ENCODE measurements around the gene NFATC3. TPM values are rescaled to one million over a fixed set of nuclear protein-coding genes. Genes with fewer than 3 reads are reported as not detected.
"Not testable (repeated sequence)": the region's sequence is repeated elsewhere in the genome, so short reads cannot be mapped to it uniquely, and the experiment has no call there.

Gene NFATC3
- total RNA-seq, 5 donors from 2014 or later (not counting 1 experiment from before 2014, with no cell fraction given), result 111 to 144 (median 116) TPM

DNA sequence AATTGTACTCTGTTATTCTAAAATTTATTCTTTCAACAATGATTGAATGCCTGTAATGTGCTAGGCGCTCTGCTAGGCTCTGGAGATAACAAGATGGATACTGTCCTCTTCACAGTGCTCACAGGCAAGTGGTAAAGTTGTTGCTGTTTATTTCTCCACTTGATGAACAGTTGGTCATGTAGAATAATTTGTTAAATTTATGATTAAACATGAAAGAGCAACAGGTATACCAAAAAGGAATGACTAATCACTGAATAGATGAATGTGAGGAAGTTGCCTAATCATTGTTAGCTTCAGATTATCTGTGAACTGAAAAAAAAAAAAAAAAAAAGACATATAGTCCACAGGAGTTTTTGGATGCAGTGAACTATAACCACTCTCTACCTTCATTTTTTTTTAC lies 62.3 kb downstream of the NFATC3 start:
- POLR2A ChIA-PET, result no interaction called here
- H3K36me3 Mint-ChIP-seq, result peaks cover 15% of the 10 kb centered on the region

DNA sequence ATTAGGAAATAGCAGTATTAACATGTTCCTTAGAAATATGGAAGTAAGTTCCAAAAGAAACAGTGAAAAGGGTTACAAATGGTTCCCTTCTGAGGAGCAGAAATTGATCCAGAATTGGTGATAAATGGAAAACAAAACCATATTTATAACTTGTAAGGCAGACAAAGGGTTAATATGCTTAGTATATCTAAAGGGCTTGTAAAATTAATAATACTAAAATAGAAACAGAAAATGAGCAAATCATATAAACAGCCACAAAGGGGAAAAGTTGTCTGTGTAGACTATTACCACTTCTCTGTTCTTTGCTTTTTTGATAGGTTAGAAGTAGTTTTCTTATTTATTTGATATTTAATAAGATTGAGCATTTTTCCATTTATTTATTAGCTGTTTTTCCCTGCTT lies 64.4 kb downstream of the NFATC3 start:
- no peaks in the 10 kb centered on the region for H3K27me3 Mint-ChIP-seq
- H3K4me3 Mint-ChIP-seq, result no peak overlapping the region
- H3K36me3 Mint-ChIP-seq, result peaks cover 15% of the 10 kb centered on the region
- peaks cover 29 to 46% (median 44%) of the 10 kb centered on the region in 3 donors for H3K4me1 Mint-ChIP-seq
- no peak overlapping the region for H3K4me3 ChIP-seq (ENCODE audit: control insufficient read depth in 1 of 2, extremely low read depth in 1 of 2, low read length in 1 of 2)
- ATAC-seq (replicated peaks in 1 of 4) (no peak), DNase-seq (no peak)
- H3K27me3 ChIP-seq (replicated peaks in 1 of 2; ENCODE audit: control insufficient read depth in 2 of 2, extremely low read depth in 1 of 2, insufficient read depth in 2 of 2, low read length in 1 of 2), result no peaks in the 10 kb centered on the region
- no peak overlapping the region for H3K27ac ChIP-seq (ENCODE audit: low read length)
- H3K9me3 Mint-ChIP-seq, result no peaks in the 10 kb centered on the region
- H3K9me3 ChIP-seq, result no peaks in the 10 kb centered on the region
- no peaks in the 10 kb centered on the region for H3K4me1 ChIP-seq (ENCODE audit: control insufficient read depth in 1 of 2, extremely low read depth in 1 of 2, insufficient read depth in 2 of 2, low read length in 2 of 2)
- H3K27ac Mint-ChIP-seq, result peak overlapping the region in 1 of 2 donors; percentile 61
- ChIA-PET POLR2A (no interaction called here), CTCF (interaction anchor here in 1 of 2 donors (0.6 kb wide), 1 partner anchor 115 kb away, joined by 3 read pairs; the partner anchor contains the start of gene SLC7A6)
- H3K36me3 ChIP-seq (ENCODE audit: control insufficient read depth in 2 of 2, extremely low read depth in 1 of 2, insufficient read depth in 1 of 2, low read length in 1 of 2), result peaks cover 3 to 23% of the 10 kb centered on the region in 2 donors

More for the DNA sequence above, 62.3 kb downstream of the NFATC3 start:
- peak overlapping the region in 1 of 2 donors; percentile 11 for H3K27ac Mint-ChIP-seq
- Histone ChIP-seq H3K36me3 (ENCODE audit: control insufficient read depth in 2 of 2, extremely low read depth in 1 of 2, insufficient read depth in 1 of 2, low read length in 1 of 2) (peaks cover 6 to 22% of the 10 kb centered on the region in 2 donors), H3K4me3 (ENCODE audit: control insufficient read depth in 1 of 2, extremely low read depth in 1 of 2, low read length in 1 of 2) (no peak overlapping the region), H3K9me3 (no peaks in the 10 kb centered on the region), H3K27me3 (replicated peaks in 1 of 2; ENCODE audit: control insufficient read depth in 2 of 2, extremely low read depth in 1 of 2, insufficient read depth in 2 of 2, low read length in 1 of 2) (no peaks in the 10 kb centered on the region), H3K27ac (ENCODE audit: low read length) (no peak overlapping the region), H3K4me1 (ENCODE audit: control insufficient read depth in 1 of 2, extremely low read depth in 1 of 2, insufficient read depth in 2 of 2, low read length in 2 of 2) (peaks cover 0 to 6% of the 10 kb centered on the region in 2 experiments)
- CTCF ChIA-PET, result interaction anchor here in 1 of 2 donors (0.7 to 1.1 kb wide), 2 partner anchors 54 to 69 kb away, joined by 4 to 6 read pairs; no protein-coding TSS in a partner anchor
- WGBS (ENCODE audit: insufficient coverage), result no CpG with 5 or more reads among the region's 1 CpG
- no peaks in the 10 kb centered on the region for H3K27me3 Mint-ChIP-seq
- no peak for DNase-seq
- no peak overlapping the region for H3K4me3 Mint-ChIP-seq
- ATAC-seq (replicated peaks in 1 of 4), result no peak
- H3K4me1 Mint-ChIP-seq, result peaks cover 32 to 48% (median 45%) of the 10 kb centered on the region in 3 donors
- H3K9me3 Mint-ChIP-seq, result no peaks in the 10 kb centered on the region

DNA sequence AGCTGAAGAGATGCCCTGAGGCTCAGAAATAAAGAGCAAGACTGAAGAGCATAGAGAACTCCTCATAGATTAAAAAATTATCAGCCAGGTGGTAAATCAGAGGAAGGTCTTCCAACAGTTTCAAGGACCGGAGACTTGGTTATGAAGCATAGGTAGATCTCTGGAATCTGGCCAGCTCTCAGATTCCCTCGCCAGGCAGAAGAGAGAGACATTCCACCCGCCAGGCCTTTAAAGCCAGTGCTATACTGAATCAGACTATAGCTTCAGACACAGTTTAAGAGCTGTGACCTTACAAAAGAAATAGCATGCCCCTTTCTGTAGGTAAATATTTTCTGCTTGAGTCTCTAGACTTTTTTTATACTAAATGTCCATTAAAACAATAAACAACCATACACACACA lies 70.3 kb downstream of the NFATC3 start:
- POLR2A ChIA-PET, result no interaction called here
- Histone ChIP-seq H3K36me3 (ENCODE audit: control insufficient read depth in 2 of 2, extremely low read depth in 1 of 2, insufficient read depth in 1 of 2, low read length in 1 of 2) (peaks cover 6 to 35% of the 10 kb centered on the region in 2 donors), H3K9me3 (no peaks in the 10 kb centered on the region), H3K4me3 (ENCODE audit: control insufficient read depth in 1 of 2, extremely low read depth in 1 of 2, low read length in 1 of 2) (no peak overlapping the region), H3K27ac (ENCODE audit: low read length) (no peak overlapping the region), H3K27me3 (replicated peaks in 1 of 2; ENCODE audit: control insufficient read depth in 2 of 2, extremely low read depth in 1 of 2, insufficient read depth in 2 of 2, low read length in 1 of 2) (no peaks in the 10 kb centered on the region), H3K4me1 (ENCODE audit: control insufficient read depth in 1 of 2, extremely low read depth in 1 of 2, insufficient read depth in 2 of 2, low read length in 2 of 2) (no peaks in the 10 kb centered on the region)
- no CpG with 5 or more reads among the region's 3 CpGs for WGBS (ENCODE audit: insufficient coverage)
- H3K4me1 Mint-ChIP-seq, result peaks cover 15 to 18% (median 15%) of the 10 kb centered on the region in 3 donors
- no peaks in the 10 kb centered on the region for H3K27me3 Mint-ChIP-seq
- DNase-seq (no peak), ATAC-seq (replicated peaks in 1 of 4) (no peak)
- H3K4me3 Mint-ChIP-seq, result no peak overlapping the region
- H3K9me3 Mint-ChIP-seq, result no peaks in the 10 kb centered on the region
- CTCF ChIA-PET, result no interaction called here
- H3K27ac Mint-ChIP-seq, result peak overlapping the region; percentile 30 to 60
- H3K36me3 Mint-ChIP-seq, result peaks cover 27% of the 10 kb centered on the region

DNA sequence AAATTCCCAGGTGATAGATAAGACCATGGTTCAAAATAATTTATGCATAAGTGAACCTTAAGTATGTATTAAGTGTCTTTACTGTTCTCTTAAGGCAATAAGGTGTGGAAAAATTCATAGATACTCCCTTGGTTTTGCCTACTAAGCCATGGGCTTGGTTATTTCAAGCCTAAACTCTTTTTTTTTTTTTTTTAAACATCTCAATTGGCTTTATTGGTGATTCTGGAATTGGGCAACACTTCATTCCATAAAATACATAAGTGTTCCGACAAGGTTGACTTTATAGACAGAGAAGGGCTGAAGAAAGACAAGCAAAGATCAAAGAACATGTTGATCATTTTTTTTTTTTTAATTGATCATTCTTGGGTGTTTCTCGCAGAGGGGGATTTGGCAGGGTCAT lies 77.2 kb downstream of the NFATC3 start:
- no peaks in the 10 kb centered on the region for H3K27me3 ChIP-seq (replicated peaks in 1 of 2; ENCODE audit: control insufficient read depth in 2 of 2, extremely low read depth in 1 of 2, insufficient read depth in 2 of 2, low read length in 1 of 2)
- Mint-ChIP-seq H3K27ac (peak overlapping the region in 1 of 2 donors; percentile 12), H3K36me3 (peaks cover 35% of the 10 kb centered on the region), H3K9me3 (no peaks in the 10 kb centered on the region), H3K4me1 (peaks cover 2 to 7% (median 6%) of the 10 kb centered on the region in 3 donors), H3K4me3 (no peak overlapping the region), H3K27me3 (no peaks in the 10 kb centered on the region)
- peak overlapping the region; percentile 4 for H3K27ac ChIP-seq (ENCODE audit: low read length)
- no peak for ATAC-seq (replicated peaks in 1 of 4)
- no peaks in the 10 kb centered on the region for H3K4me1 ChIP-seq (ENCODE audit: control insufficient read depth in 1 of 2, extremely low read depth in 1 of 2, insufficient read depth in 2 of 2, low read length in 2 of 2)
- no CpG with 5 or more reads among the region's 2 CpGs for WGBS (ENCODE audit: insufficient coverage)
- H3K4me3 ChIP-seq (ENCODE audit: control insufficient read depth in 1 of 2, extremely low read depth in 1 of 2, low read length in 1 of 2), result no peak overlapping the region
- ChIA-PET POLR2A (no interaction called here), CTCF (no interaction called here)
- no peaks in the 10 kb centered on the region for H3K9me3 ChIP-seq
- no peak for DNase-seq
- peaks cover 16 to 55% of the 10 kb centered on the region in 2 donors for H3K36me3 ChIP-seq (ENCODE audit: control insufficient read depth in 2 of 2, extremely low read depth in 1 of 2, insufficient read depth in 1 of 2, low read length in 1 of 2)

DNA sequence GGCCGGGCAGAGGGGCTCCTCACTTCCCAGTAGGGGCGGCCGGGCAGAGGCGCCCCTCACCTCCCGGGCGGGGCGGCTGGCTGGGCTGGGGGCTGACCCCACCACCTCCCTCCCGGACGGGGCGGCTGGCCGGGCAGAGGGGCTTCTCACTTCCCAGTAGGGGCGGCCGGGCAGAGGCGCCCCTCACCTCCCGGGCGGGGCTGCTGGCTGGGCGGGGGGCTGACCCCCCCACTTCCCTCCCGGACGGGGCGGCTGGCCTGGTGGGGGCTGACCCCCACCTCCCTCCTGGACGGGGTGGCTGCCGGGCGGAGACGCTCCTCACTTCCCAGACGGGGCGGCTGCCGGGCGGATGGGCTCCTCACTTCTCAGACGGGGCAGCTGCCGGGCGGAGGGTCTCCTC lies 78.1 kb downstream of the NFATC3 start:
- CTCF ChIA-PET, result not testable (repeated sequence)

DNA sequence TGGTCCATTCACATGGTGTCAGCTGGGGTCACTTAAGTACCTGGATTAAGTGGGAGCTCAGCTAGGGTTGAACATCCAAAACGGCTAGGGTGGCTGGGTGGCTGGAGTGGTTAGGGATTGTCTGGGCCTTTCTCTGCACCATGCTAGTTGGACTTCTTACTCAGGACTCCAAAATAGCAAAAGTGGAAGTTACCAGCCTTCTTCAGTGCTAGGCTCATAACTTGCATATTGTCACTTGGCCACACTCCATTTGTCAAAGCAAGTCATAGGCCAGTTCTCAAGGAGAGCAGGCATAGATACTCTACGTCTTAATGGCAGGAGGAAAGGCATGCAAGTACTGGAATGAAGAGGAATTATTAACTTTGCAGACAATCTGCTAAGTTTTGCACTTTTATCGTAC lies 81.1 kb downstream of the NFATC3 start:
- H3K27ac ChIP-seq (ENCODE audit: low read length), result no peak overlapping the region
- WGBS (ENCODE audit: insufficient coverage), result no CpG with 5 or more reads among the region's 3 CpGs
- H3K36me3 Mint-ChIP-seq, result peaks cover 21% of the 10 kb centered on the region

More for the DNA sequence above, 78.1 kb downstream of the NFATC3 start:
- H3K4me1 ChIP-seq (ENCODE audit: control insufficient read depth in 1 of 2, extremely low read depth in 1 of 2, insufficient read depth in 2 of 2, low read length in 2 of 2); POLR2A ChIA-PET; H3K4me1 Mint-ChIP-seq; H3K27ac ChIP-seq (ENCODE audit: low read length); H3K9me3 Mint-ChIP-seq; ATAC-seq (replicated peaks in 1 of 4); H3K4me3 Mint-ChIP-seq; H3K9me3 ChIP-seq; H3K27me3 Mint-ChIP-seq; DNase-seq; H3K4me3 ChIP-seq (ENCODE audit: control insufficient read depth in 1 of 2, extremely low read depth in 1 of 2, low read length in 1 of 2); H3K27me3 ChIP-seq (replicated peaks in 1 of 2; ENCODE audit: control insufficient read depth in 2 of 2, extremely low read depth in 1 of 2, insufficient read depth in 2 of 2, low read length in 1 of 2); H3K27ac Mint-ChIP-seq: not testable (repeated sequence)
- H3K36me3 Mint-ChIP-seq, result peaks cover 32% of the 10 kb centered on the region
- 100% methylated on average over 16 of the region's 31 CpGs for WGBS (ENCODE audit: insufficient coverage)
- peaks cover 16 to 55% of the 10 kb centered on the region in 2 donors for H3K36me3 ChIP-seq (ENCODE audit: control insufficient read depth in 2 of 2, extremely low read depth in 1 of 2, insufficient read depth in 1 of 2, low read length in 1 of 2)

More for the DNA sequence above, 81.1 kb downstream of the NFATC3 start:
- no peaks in the 10 kb centered on the region for H3K4me1 ChIP-seq (ENCODE audit: control insufficient read depth in 1 of 2, extremely low read depth in 1 of 2, insufficient read depth in 2 of 2, low read length in 2 of 2)
- ATAC-seq (replicated peaks in 1 of 4), result no peak
- Mint-ChIP-seq H3K27me3 (no peaks in the 10 kb centered on the region), H3K4me3 (no peak overlapping the region), H3K27ac (no peak overlapping the region), H3K9me3 (no peaks in the 10 kb centered on the region), H3K4me1 (peaks cover 2 to 7% (median 6%) of the 10 kb centered on the region in 3 donors)
- POLR2A ChIA-PET, result interaction anchor here in 1 of 2 donors (0.5 kb wide), 1 partner anchor 54 kb away, joined by 6 read pairs; no protein-coding TSS in a partner anchor
- no peaks in the 10 kb centered on the region for H3K9me3 ChIP-seq
- CTCF ChIA-PET, result interaction anchor here in 1 of 2 donors (0.9 kb wide), 1 partner anchor 73 kb away, joined by 4 read pairs; no protein-coding TSS in a partner anchor
- H3K27me3 ChIP-seq (replicated peaks in 1 of 2; ENCODE audit: control insufficient read depth in 2 of 2, extremely low read depth in 1 of 2, insufficient read depth in 2 of 2, low read length in 1 of 2), result no peaks in the 10 kb centered on the region
- DNase-seq, result no peak
- H3K36me3 ChIP-seq (ENCODE audit: control insufficient read depth in 2 of 2, extremely low read depth in 1 of 2, insufficient read depth in 1 of 2, low read length in 1 of 2), result peaks cover 22 to 50% of the 10 kb centered on the region in 2 donors
- no peak overlapping the region for H3K4me3 ChIP-seq (ENCODE audit: control insufficient read depth in 1 of 2, extremely low read depth in 1 of 2, low read length in 1 of 2)
